GM19467 (cell line): ENCODE measurements around the gene NPEPL1.
"Not testable (repeated sequence)": the region's sequence is repeated elsewhere in the genome, so short reads cannot be mapped to it uniquely, and the experiment has no call there.

Experiments used
- ATAC-seq: cut with Tn5 transposase; IDR thresholded peaks from one replicate; pipeline ENCODE4 v1.9.1; 2021; ENCODE audit warnings: mild to moderate bottlenecking, moderate library complexity; ENCODE audit not compliant: unreplicated experiment

NPEPL1 gene

GRCh38 chr20:58755062-58755697 lies 62.6 kb downstream of the NPEPL1 start:
- no peak for ATAC-seq

DNA sequence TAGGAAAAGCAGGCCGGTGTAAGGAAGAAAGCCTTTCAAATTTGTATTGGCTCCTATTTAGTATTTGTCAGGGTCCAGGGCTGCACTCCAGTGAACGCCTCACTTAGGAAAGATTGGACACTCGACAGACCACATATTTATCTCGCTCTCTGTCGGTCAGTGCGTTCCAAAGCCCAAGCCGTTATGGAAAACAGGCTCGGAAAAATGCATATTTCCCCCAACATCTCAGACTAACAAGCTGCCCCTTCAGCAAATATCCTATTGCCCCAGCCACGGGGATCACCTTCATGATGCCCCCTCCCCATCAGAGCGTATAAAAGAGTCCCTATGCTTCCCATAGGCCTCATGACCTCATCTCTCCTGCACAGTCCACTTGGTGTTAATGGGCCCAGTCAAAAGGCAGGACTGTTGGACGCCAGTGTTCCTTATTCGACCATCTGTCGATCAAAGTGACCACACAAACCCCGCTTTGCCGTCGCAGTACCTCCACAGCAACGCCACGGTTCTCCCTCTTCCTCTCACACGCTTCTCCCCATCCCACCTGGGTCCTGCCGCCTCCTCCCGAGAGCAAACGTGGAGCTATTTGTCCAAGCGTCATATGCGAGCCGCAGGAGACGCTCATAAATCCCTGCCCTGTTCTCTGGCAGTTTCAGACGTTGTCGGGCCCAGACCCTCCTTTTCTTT lies 63.3 kb downstream of the NPEPL1 start:
- ATAC-seq, result no peak

DNA sequence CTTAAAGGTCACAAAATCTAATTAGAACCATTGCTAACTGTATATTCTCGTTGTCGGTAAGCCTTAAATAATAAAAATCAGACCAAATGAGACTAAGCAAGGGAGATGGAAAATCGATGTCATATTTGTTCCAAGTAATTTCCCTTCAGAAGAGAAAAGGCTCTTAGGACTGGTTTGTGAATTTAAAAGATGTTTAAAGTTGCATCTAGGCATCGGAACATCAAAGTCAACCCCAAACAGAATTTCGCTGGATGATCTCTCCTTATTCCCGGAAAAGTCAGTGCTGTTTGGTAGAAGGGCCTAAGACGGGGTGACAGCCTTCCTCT lies 63.8 kb downstream of the NPEPL1 start:
- no peak for ATAC-seq

DNA sequence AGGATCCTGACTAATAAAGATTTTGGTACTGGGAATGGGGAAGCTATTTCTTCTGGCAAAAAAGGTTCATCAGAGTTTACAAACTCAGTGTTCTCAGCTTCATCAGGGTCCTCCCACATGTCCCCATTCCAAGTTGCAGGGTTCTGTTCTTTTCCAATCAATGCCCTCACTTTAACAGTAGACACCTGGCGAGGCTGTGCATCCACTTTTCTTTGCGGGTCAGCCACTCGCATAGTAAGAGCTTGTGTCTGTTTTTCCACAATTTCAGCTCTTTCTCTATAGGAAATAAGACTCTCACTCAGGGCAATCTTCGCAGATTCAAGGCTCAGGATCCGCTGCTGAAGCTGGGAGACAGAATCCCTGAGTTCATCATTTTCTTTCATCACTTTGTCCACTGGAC lies 65.0 kb downstream of the NPEPL1 start:
- ATAC-seq, result not testable (repeated sequence)

DNA sequence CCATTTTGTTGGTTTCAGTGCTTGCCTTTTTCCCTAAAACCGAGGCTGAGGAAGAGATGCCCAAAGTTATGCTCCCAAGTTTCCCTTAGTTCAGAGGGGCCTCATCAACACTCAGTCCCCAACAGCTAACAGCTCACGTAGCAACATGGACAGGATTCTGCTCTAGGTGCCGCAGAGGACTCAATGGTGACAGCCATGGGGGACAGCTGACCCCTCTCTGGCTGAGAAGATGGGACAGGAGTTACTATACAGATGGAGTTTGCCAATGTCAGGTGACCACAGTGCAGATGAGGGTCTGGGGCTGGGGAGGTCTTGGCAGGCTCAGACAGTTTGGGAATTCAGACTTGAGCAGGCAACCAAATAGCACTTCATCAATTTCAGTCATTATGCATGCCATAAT lies 67.3 kb downstream of the NPEPL1 start:
- no peak for ATAC-seq

DNA sequence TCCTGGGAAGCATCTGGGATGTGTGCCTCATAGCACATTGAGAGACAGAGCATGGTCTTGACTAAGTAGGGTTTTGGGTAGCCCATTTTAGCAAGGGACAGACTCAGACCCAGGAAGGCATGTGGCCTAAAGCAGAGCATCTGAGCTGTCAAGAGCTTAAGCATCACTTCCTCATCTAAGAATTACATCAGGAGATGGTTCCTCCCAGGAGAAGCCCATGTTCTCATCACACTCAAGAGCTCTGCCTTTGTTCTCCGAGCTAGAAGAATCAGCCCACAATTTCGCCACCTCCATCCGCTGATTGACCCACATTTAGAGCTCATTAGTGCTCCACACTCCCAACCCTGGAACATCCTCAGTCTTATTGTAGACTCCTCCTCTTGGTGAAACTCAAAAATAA lies 68.3 kb downstream of the NPEPL1 start:
- no peak for ATAC-seq

DNA sequence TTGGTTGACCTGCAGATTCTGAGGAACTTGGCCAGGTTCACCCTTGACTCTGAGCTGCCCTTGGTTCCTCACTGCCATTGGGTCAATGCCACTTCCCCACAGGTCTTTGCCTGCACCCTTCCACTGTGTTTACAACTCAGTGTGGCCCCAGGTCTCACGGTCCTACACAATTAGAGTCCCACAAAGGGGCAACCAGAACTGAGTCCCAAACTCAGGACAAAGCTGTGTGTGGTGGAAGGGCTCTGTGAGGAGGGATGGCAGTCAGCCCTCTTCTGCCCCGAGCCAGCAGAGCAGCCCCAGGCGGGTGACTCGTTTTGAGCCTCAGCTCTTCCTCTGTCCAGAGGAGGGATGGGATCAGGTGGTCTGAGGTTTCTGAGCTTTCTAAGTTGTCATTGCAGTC lies 69.5 kb downstream of the NPEPL1 start:
- no peak for ATAC-seq

GRCh38 chr20:58763076-58763475 lies 70.5 kb downstream of the NPEPL1 start:
- no peak for ATAC-seq
